GM12872 (cell line): ENCODE data around the gene ZNF681.

Experiments used
- TF ChIP-seq, protein P1 (sequence below): IDR thresholded peaks from 3 replicates; pipeline ENCODE4 v1.5.1; 2011; ENCODE audit warnings: low read depth, mild to moderate bottlenecking, low read length, moderate library complexity; ENCODE audit not compliant: insufficient read depth

Gene ZNF681

DNA sequence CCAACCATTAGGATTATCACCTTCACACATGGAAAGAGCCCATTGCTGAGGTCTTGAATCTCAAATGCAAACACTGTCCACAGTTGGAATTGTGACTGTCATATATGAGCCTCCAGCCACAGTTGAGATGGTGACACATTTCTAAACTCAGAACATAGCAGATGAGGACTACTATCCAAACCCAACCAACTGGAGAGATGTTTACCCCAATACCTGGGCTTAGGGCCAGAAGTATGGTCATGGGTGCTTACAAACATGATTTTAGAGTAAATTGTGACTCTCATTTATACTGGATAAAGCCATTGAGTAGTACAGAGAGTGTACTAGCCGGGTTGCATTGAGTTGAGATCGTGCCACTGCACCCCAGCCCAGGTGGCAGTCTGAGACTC lies 14.0 kb upstream of the ZNF681 start:
- TF ChIP-seq, protein P1, sequence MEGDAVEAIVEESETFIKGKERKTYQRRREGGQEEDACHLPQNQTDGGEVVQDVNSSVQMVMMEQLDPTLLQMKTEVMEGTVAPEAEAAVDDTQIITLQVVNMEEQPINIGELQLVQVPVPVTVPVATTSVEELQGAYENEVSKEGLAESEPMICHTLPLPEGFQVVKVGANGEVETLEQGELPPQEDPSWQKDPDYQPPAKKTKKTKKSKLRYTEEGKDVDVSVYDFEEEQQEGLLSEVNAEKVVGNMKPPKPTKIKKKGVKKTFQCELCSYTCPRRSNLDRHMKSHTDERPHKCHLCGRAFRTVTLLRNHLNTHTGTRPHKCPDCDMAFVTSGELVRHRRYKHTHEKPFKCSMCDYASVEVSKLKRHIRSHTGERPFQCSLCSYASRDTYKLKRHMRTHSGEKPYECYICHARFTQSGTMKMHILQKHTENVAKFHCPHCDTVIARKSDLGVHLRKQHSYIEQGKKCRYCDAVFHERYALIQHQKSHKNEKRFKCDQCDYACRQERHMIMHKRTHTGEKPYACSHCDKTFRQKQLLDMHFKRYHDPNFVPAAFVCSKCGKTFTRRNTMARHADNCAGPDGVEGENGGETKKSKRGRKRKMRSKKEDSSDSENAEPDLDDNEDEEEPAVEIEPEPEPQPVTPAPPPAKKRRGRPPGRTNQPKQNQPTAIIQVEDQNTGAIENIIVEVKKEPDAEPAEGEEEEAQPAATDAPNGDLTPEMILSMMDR: no peak

DNA sequence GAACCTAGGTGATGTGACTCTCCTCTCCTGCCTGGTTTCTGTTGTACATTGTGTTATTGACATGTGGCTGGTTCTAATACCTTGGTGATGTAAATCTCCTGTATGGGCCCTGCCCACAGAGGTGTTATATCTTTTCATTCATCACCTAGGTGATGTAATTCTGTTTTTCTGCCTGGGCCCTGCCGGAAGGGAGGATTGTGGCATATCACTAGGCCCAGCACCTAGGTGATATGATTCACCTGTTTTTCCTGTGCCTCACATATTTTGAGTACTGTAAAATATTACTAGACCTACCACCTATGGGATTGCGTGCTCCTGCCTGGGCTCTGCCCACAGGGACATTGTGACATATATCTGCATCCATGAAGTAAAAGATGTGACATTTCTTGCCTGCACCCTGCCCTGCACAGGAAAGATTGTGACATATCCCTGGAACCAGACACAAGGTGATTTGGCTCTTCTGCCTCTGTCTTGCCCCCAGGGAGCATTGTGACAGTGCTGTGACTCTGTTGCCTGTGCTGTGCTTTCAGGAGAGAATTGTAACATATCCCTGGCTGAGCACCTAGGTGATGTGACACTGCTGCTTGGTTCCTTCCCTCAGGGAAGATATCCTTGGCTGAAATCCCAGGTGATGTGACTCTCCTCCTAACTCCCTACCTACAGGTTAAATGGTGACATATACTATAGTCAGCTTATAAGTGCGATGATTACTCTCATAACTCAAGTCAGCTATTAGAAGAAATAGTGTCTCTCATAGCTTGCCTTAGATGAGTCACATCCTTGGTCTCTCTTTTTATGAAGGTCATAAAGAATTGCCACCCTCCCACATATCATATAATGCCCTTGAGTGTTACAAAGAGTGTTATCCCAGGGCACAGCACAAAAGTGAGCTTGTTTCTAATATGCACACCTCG lies 13.3 kb upstream of the ZNF681 start:
- TF ChIP-seq, protein P1: no peak

DNA sequence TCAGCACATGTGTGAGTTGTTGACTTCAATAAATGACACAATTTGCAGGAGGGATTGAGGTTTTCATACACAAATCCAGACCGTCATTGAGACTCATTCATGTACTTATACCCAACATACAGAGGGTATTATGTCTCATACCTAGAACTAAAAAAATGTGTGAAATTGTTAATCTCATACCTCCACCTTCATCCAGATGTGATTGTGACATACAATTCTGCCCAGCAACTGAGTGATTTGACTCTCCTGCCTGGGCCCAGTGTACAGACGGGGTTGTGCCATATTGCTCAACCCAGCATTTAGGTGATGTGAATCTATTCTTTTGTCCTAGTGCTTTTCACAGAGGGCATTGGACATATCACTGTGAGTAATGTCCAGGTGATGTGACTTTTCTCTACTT lies 12.6 kb upstream of the ZNF681 start:
- TF ChIP-seq, protein P1: no peak

DNA sequence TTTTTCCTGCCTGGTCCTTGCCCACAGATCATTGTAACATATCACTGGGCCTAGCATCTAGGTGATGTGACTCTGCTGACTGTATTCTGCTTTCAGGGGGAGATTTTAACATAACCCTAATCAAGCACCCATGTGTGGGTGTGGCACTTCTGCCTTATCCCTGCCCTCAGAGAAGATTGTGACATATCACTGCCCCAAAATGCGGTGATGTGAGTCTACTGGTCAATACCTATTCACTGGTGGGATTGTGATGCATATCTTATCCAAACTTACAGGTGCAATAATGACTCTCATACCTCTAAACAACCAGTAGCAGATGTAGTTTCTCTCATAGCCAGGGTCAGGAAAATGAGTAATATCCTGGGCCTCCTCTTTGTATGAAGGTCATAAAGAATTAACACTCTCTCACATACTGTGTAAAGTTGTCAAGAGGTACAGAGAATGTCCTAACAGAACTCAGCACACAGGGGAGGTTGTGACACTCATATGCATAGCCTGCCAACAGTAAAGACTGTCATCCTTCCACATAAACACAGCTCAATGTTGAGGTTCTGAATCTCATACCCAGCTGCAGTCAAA lies 12.1 kb upstream of the ZNF681 start:
- TF ChIP-seq, protein P1: no peak

DNA sequence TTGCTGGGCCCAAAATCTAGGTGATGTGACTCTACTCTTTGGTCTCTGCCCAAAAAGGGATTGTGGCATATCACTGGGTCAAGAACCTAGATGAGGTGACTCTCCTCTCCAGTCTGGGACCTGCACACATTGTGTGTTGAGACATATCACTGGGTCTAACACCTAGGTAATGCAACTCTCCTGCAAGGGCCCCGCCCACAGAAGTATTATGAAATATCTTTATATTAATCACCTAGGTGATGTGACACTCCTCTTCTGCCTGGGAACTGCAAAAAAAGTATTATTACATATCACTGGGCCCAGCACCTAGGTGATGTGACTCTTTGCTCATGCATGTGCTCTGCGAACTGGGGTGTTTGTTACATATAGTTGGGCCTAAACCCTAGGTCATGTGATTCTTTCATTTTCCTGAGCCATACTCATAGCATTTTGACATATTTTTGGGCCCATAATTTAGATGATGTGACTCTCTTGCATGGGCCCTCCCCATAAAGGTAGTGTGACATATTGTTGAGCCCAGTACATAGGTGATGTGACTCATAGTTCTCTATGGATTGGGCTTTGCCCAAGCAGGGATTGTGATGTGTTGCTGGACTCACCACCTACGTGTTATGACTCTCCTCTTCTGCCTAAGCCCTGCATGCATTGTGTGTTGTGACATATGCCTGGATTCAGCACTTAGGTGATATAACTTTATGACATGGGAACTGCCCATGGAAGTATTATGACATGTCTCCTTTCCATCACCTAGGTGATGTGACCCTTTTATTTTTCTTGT lies 11.2 kb upstream of the ZNF681 start:
- TF ChIP-seq, protein P1: no peak

DNA sequence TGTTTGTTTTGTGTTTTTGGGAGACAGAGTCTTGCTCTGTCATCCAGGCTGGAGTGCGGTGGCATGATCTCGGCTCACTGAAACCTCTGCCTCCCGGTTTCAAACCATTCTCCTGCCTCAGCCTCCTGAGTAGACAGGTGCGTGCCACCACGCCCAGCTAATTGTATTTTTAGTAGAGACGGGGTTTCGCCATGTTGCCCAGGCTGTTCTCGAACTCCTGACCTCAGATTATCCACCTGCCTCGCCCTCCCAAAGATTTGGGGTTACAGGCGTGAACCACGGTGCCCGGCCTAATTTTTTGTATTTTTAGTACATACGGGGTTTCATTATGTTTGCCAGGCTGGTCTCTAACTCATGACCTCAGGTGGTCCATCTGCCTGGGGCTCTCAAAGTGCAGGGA lies 8.3 kb upstream of the ZNF681 start:
- TF ChIP-seq, protein P1: no peak

DNA sequence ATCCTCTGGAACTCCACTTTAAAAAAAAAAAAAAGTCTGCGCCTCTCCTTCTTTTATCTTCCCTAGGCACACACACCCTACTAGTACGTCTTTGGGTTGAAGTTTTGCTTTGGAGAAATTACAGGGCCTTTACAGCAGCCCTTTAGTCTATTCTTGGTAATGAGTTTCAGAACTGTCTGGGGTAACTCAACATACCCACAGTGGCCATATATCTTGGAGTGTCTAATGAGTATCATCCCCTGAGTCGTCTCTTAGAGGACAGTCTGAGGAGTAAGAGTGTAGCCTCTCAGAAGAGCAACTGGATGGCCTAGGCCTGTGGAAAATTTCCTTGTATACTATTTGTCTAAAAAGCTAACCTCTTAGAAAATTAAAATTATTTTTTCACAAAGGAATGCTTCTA lies 6.1 kb upstream of the ZNF681 start:
- TF ChIP-seq, protein P1: no peak
